HFF-Myc (cell line): ENCODE data around the gene PNPLA2.

Experiments
- DNase-seq: peaks from one replicate; pipeline ENCODE4 v3.0.0-alpha.2; 2011; ENCODE audit warnings: low read depth; ENCODE audit errors: extremely low read depth
- H3K4me3 ChIP-seq: replicated peaks from 2 replicates; pipeline ENCODE4 v1.5.1; 2011; ENCODE audit warnings: low read depth, mild to moderate bottlenecking, control low read depth, low read length
- CTCF ChIP-seq: IDR thresholded peaks from 2 replicates; pipeline ENCODE4 v1.5.1; 2012; ENCODE audit warnings: mild to moderate bottlenecking, low read depth, low read length, control low read depth; ENCODE audit errors: missing control alignments

Gene PNPLA2

GRCh38 chr11:839280-839623, 20.5 kb downstream of the PNPLA2 start:
- no peak overlapping the region for H3K4me3 ChIP-seq
- DNase-seq = no peak
- no peak for TF ChIP-seq CTCF

- TF ChIP-seq CTCF = peak; percentile 48
- DNase-seq = no peak
- H3K4me3 ChIP-seq = peak overlapping the region; percentile 98
Observed at GRCh38 chr11:839875-840617, 21.3 kb downstream of the PNPLA2 start.

- no peak for TF ChIP-seq CTCF
- peak overlapping the region; percentile 98 for H3K4me3 ChIP-seq
- DNase-seq = no peak
Observed at GRCh38 chr11:841981-842369, 23.3 kb downstream of the PNPLA2 start.

- DNase-seq = peak; percentile 62
- H3K4me3 ChIP-seq = peak within 1 kb of the TSS; percentile 98
- TF ChIP-seq CTCF = no peak
Observed at GRCh38 chr11:842370-843002, 23.8 kb downstream of the PNPLA2 start, which contains the start of the genes POLR2L and TSPAN4. POLR2L (minus strand) TSS chr11:842529; CDS start chr11:842508, 21 bp downstream. TSPAN4 (plus strand) TSS chr11:842852; CDS start chr11:850305, 7,453 bp downstream.

- peak overlapping the region; percentile 98 for H3K4me3 ChIP-seq
- no peak for TF ChIP-seq CTCF
- no peak for DNase-seq
Observed at GRCh38 chr11:843086-843734, 24.5 kb downstream of the PNPLA2 start.

- peak overlapping the region; percentile 98 for H3K4me3 ChIP-seq
- TF ChIP-seq CTCF = no peak
- peak; percentile 91 for DNase-seq
Observed at GRCh38 chr11:843818-844692, 25.3 kb downstream of the PNPLA2 start.
